Measurements from ENCODE around the gene NACC2.
A peak's percentile ranks its signal among the peaks of the same experiment; 100 is the strongest.

NACC2 gene

GRCh38 chr9:136051837-136052471 is 43.1 kb downstream of the NACC2 start (continued):
- TF ChIP-seq ZNF449 (tag by site-specific recombination; IDR thresholded peaks at IDR 0.05) (peak; percentile 56; the same call in 1 of the 2 replicates), SCRT2 (tag by site-specific recombination; IDR thresholded peaks at IDR 0.05) (no peak), WT1 (tag by site-specific recombination; IDR thresholded peaks at IDR 0.05) (peak; percentile 51), ZNF280C (tag by site-specific recombination; IDR thresholded peaks at IDR 0.05) (no peak), ZNF148 (tag by site-specific recombination; IDR thresholded peaks at IDR 0.05; ENCODE audit: borderline replicate concordance) (no peak), ZNF24 (tag by site-specific recombination; IDR thresholded peaks at IDR 0.05) (peak; percentile 63), GLI2 (tag by site-specific recombination; IDR thresholded peaks at IDR 0.05; ENCODE audit: borderline replicate concordance, low read depth) (no peak), SP2 (tag by site-specific recombination; IDR thresholded peaks at IDR 0.05) (peak; percentile 57), PRDM10 (tag by site-specific recombination; IDR thresholded peaks at IDR 0.05) (peak; percentile 85), SETDB1 (IDR thresholded peaks at IDR 0.05; ENCODE audit: insufficient read length, low read length) (no peak), ZNF785 (tag by site-specific recombination; IDR thresholded peaks at IDR 0.05) (no peak), ZNF18 (tag by site-specific recombination; IDR thresholded peaks at IDR 0.05) (no peak), ZNF626 (tag by site-specific recombination; IDR thresholded peaks at IDR 0.05) (no peak), ZNF510 (tag by site-specific recombination; IDR thresholded peaks at IDR 0.05; ENCODE audit: insufficient replicate concordance) (no peak), ZBTB7A (tag by site-specific recombination; IDR thresholded peaks at IDR 0.05; ENCODE audit: low read depth) (no peak; the same call in 1 of the 2 replicates), ZNF521 (tag by site-specific recombination; IDR thresholded peaks at IDR 0.05) (no peak), ZBTB11 (tag by site-specific recombination; conservative IDR thresholded peaks at IDR 0.05; ENCODE audit: low read depth) (peak; percentile 66), TSHZ1 (tag by site-specific recombination; IDR thresholded peaks at IDR 0.05; ENCODE audit: borderline replicate concordance) (peak; percentile 45; the same call in 1 of the 2 replicates), MYNN (tag by site-specific recombination; IDR thresholded peaks at IDR 0.05; ENCODE audit: borderline replicate concordance) (no peak)

Measured in HEK293 (cell line).